Activated CD4-positive, alpha-beta T cell treated with anti-CD3 and anti-CD28 coated beads, Interleukin-2, amount 10 ng/mL, durations not matched to agents 7 days and 5 days (primary cell): ENCODE measurements around the gene EGLN3. TPM values are rescaled to one million over a fixed set of nuclear protein-coding genes. Genes with fewer than 3 reads are reported as not detected.
"Not testable (repeated sequence)": the region's sequence is repeated elsewhere in the genome, so short reads cannot be mapped to it uniquely, and the experiment has no call there.

Experiments
- CTCF ChIA-PET: fragments of 350-600 bp; sonication (Branson Sonifier 250); formaldehyde crosslinking; loops from one replicate; lab custom pipeline; 2021; ENCODE audit warnings: antibody characterized with exemption; lab: Charles Lee
- POLR2A ChIA-PET: fragments of 350-600 bp; sonication (Branson Sonifier 250); formaldehyde crosslinking; loops from one replicate; lab custom pipeline; 2021; ENCODE audit warnings: antibody characterized with exemption; lab: Charles Lee
- DNase-seq: peaks from one replicate; pipeline ENCODE4 v3.0.0-alpha.2; 2020
- H3K27ac Mint-ChIP-seq: one replicate; pipeline ENCODE4 v1.8.0; 2021; ENCODE audit warnings: mild to moderate bottlenecking, moderate library complexity, mixed read lengths
- H3K27me3 Mint-ChIP-seq: one replicate; pipeline ENCODE4 v1.8.0; 2021; ENCODE audit warnings: mixed read lengths
- H3K36me3 Mint-ChIP-seq: one replicate; pipeline ENCODE4 v1.8.0; 2021; ENCODE audit warnings: low read depth, mixed read lengths
- H3K4me1 Mint-ChIP-seq: one replicate; pipeline ENCODE4 v1.8.0; 2021; ENCODE audit warnings: mixed read lengths
- H3K4me3 Mint-ChIP-seq: one replicate; pipeline ENCODE4 v1.8.0; 2021; ENCODE audit warnings: mild to moderate bottlenecking, moderate library complexity, mixed read lengths
- H3K9me3 Mint-ChIP-seq: one replicate; pipeline ENCODE4 v1.8.0; 2021; ENCODE audit warnings: mixed read lengths
- total RNA-seq, 2 experiments: library from RNA; stranded (reverse); gene quantifications; one replicate each; pipeline ENCODE4 v1.2.3, GENCODE V29; 2021

EGLN3 gene
- total RNA-seq, 2 experiments from 2014 or later, result 18.2 to 18.6 TPM

GRCh38 chr14:33978892-33979612, 28.2 kb upstream of the EGLN3 start:
- H3K36me3 Mint-ChIP-seq, result no peaks in the 10 kb centered on the region
- H3K27me3 Mint-ChIP-seq, result peaks cover 14% of the 10 kb centered on the region
- CTCF ChIA-PET, result interaction anchor here (1.6 kb wide), 1 partner anchor 14 kb away, joined by 3 read pairs; no protein-coding TSS in a partner anchor

GRCh38 chr14:33972583-33973081, 21.8 kb upstream of the EGLN3 start:
- peaks cover 3% of the 10 kb centered on the region for H3K36me3 Mint-ChIP-seq
- peaks cover 36% of the 10 kb centered on the region for H3K27me3 Mint-ChIP-seq
- peaks cover 7% of the 10 kb centered on the region for H3K4me1 Mint-ChIP-seq
- no peak overlapping the region for H3K27ac Mint-ChIP-seq
- H3K4me3 Mint-ChIP-seq, result no peak overlapping the region
- ChIA-PET POLR2A (no interaction called here), CTCF (interaction anchor here (0.7 kb wide), 2 partner anchors 14 to 134 kb away, joined by 3 to 5 read pairs; no protein-coding TSS in a partner anchor)
- no peak for DNase-seq
- peaks cover 9% of the 10 kb centered on the region for H3K9me3 Mint-ChIP-seq

More at GRCh38 chr14:33978892-33979612, 28.2 kb upstream of the EGLN3 start:
- Mint-ChIP-seq H3K4me3 (no peak overlapping the region), H3K9me3 (peaks cover 6% of the 10 kb centered on the region), H3K4me1 (peaks cover 25% of the 10 kb centered on the region), H3K27ac (no peak overlapping the region)
- POLR2A ChIA-PET, result no interaction called here
- DNase-seq, result no peak

GRCh38 chr14:33969846-33970245, 19.0 kb upstream of the EGLN3 start:
- POLR2A ChIA-PET, result interaction anchor here (0.6 kb wide), 1 partner anchor 1350 kb away, joined by 7 read pairs; no protein-coding TSS in a partner anchor
- not testable (repeated sequence) for H3K4me3 Mint-ChIP-seq, H3K36me3 Mint-ChIP-seq, DNase-seq, H3K27ac Mint-ChIP-seq, H3K9me3 Mint-ChIP-seq, H3K4me1 Mint-ChIP-seq
- H3K27me3 Mint-ChIP-seq, result peaks cover 38% of the 10 kb centered on the region
- CTCF ChIA-PET, result interaction anchor here (1.5 kb wide), 1 partner anchor 11 kb away, joined by 3 read pairs; no protein-coding TSS in a partner anchor

GRCh38 chr14:33968722-33969121, 17.8 kb upstream of the EGLN3 start:
- ChIA-PET CTCF (interaction anchor here (1.5 kb wide), 1 partner anchor 10 kb away, joined by 3 read pairs; no protein-coding TSS in a partner anchor), POLR2A (no interaction called here)
- Mint-ChIP-seq H3K36me3 (peaks cover 3% of the 10 kb centered on the region), H3K27me3 (peaks cover 37% of the 10 kb centered on the region), H3K27ac (no peak overlapping the region), H3K9me3 (peaks cover 9% of the 10 kb centered on the region), H3K4me3 (no peak overlapping the region), H3K4me1 (no peaks in the 10 kb centered on the region)
- no peak for DNase-seq

GRCh38 chr14:33967138-33967537, 16.3 kb upstream of the EGLN3 start:
- POLR2A ChIA-PET, result no interaction called here
- Mint-ChIP-seq H3K27ac (no peak overlapping the region), H3K9me3 (peaks cover 13% of the 10 kb centered on the region), H3K4me1 (peaks cover 1% of the 10 kb centered on the region), H3K36me3 (peaks cover 3% of the 10 kb centered on the region), H3K4me3 (no peak overlapping the region), H3K27me3 (peaks cover 35% of the 10 kb centered on the region)
- CTCF ChIA-PET, result no interaction called here
- no peak for DNase-seq

GRCh38 chr14:33966276-33966675, 15.4 kb upstream of the EGLN3 start:
- no peak overlapping the region for H3K4me3 Mint-ChIP-seq
- peaks cover 38% of the 10 kb centered on the region for H3K27me3 Mint-ChIP-seq
- H3K36me3 Mint-ChIP-seq, result peaks cover 3% of the 10 kb centered on the region
- ChIA-PET CTCF (no interaction called here), POLR2A (interaction anchor here (0.6 kb wide), 1 partner anchor 118 kb away, joined by 4 read pairs; no protein-coding TSS in a partner anchor)
- DNase-seq, result no peak
- H3K9me3 Mint-ChIP-seq, result peaks cover 15% of the 10 kb centered on the region
- no peak overlapping the region for H3K27ac Mint-ChIP-seq
- H3K4me1 Mint-ChIP-seq, result peaks cover 5% of the 10 kb centered on the region

- Mint-ChIP-seq H3K9me3 (peaks cover 12% of the 10 kb centered on the region), H3K36me3 (peaks cover 3% of the 10 kb centered on the region), H3K4me3 (no peak overlapping the region), H3K4me1 (peaks cover 11% of the 10 kb centered on the region), H3K27ac (no peak overlapping the region), H3K27me3 (peaks cover 35% of the 10 kb centered on the region)
- no peak for DNase-seq
- ChIA-PET POLR2A (no interaction called here), CTCF (interaction anchor here (0.9 kb wide), 1 partner anchor 14 kb away, joined by 3 read pairs; no protein-coding TSS in a partner anchor)
Observed at GRCh38 chr14:33964599-33965317, 13.9 kb upstream of the EGLN3 start.

- POLR2A ChIA-PET, result no interaction called here
- Mint-ChIP-seq H3K27ac (no peak overlapping the region), H3K4me3 (no peak overlapping the region), H3K9me3 (peaks cover 7% of the 10 kb centered on the region), H3K36me3 (peaks cover 2% of the 10 kb centered on the region), H3K4me1 (peaks cover 17% of the 10 kb centered on the region), H3K27me3 (peaks cover 29% of the 10 kb centered on the region)
- CTCF ChIA-PET, result no interaction called here
- no peak for DNase-seq
Observed at GRCh38 chr14:33963892-33964291, 13.0 kb upstream of the EGLN3 start.

- Mint-ChIP-seq H3K27me3 (peaks cover 22% of the 10 kb centered on the region), H3K4me1 (peaks cover 17% of the 10 kb centered on the region)
- POLR2A ChIA-PET, H3K27ac Mint-ChIP-seq, H3K9me3 Mint-ChIP-seq, DNase-seq, H3K4me3 Mint-ChIP-seq, H3K36me3 Mint-ChIP-seq: not testable (repeated sequence)
- CTCF ChIA-PET, result interaction anchor here (1.4 to 1.5 kb wide), 2 partner anchors 10 to 17 kb away, joined by 3 to 7 read pairs; no protein-coding TSS in a partner anchor
Observed at GRCh38 chr14:33962466-33962865, 11.6 kb upstream of the EGLN3 start.

GRCh38 chr14:33962016-33962415, 11.1 kb upstream of the EGLN3 start:
- POLR2A ChIA-PET, result no interaction called here
- H3K27me3 Mint-ChIP-seq, result peaks cover 20% of the 10 kb centered on the region

GRCh38 chr14:33959692-33960151, 8.8 kb upstream of the EGLN3 start:
- ChIA-PET CTCF (interaction anchor here (1.6 kb wide), 1 partner anchor 9 kb away, joined by 3 read pairs; no protein-coding TSS in a partner anchor), POLR2A (no interaction called here)
- Mint-ChIP-seq H3K27ac (no peak overlapping the region), H3K36me3 (no peaks in the 10 kb centered on the region), H3K27me3 (peaks cover 28% of the 10 kb centered on the region), H3K4me3 (no peak overlapping the region), H3K4me1 (peaks cover 22% of the 10 kb centered on the region), H3K9me3 (peaks cover 6% of the 10 kb centered on the region)
- no peak for DNase-seq

More at GRCh38 chr14:33962016-33962415, 11.1 kb upstream of the EGLN3 start:
- DNase-seq, result no peak
- Mint-ChIP-seq H3K4me1 (peaks cover 17% of the 10 kb centered on the region), H3K4me3 (no peak overlapping the region), H3K27ac (no peak overlapping the region), H3K9me3 (peaks cover 6% of the 10 kb centered on the region), H3K36me3 (no peaks in the 10 kb centered on the region)
- CTCF ChIA-PET, result interaction anchor here (1.4 to 1.5 kb wide), 2 partner anchors 10 to 17 kb away, joined by 3 to 7 read pairs; no protein-coding TSS in a partner anchor

- Mint-ChIP-seq H3K36me3 (no peaks in the 10 kb centered on the region), H3K27ac (no peak overlapping the region), H3K4me1 (peaks cover 22% of the 10 kb centered on the region), H3K9me3 (peaks cover 6% of the 10 kb centered on the region), H3K4me3 (no peak overlapping the region), H3K27me3 (peaks cover 34% of the 10 kb centered on the region)
- CTCF ChIA-PET, result interaction anchor here (1.6 kb wide), 1 partner anchor 10 kb away, joined by 3 read pairs; no protein-coding TSS in a partner anchor
- no peak for DNase-seq
- POLR2A ChIA-PET, result interaction anchor here (0.6 kb wide), 1 partner anchor 142 kb away, joined by 4 read pairs; no protein-coding TSS in a partner anchor
Observed at GRCh38 chr14:33958605-33959226, 7.8 kb upstream of the EGLN3 start.
